Measurements from ENCODE around the gene LINGO4. TPM values are rescaled to one million over a fixed set of nuclear protein-coding genes. Genes with fewer than 3 reads are reported as not detected.

The LINGO4 gene
- total RNA-seq, 1 experiment from 2014 or later = not detected

- no peaks in the 10 kb centered on the region for H3K79me2 ChIP-seq (ENCODE audit: low read depth)
- BruUV-seq (replicated peaks) = no TSS peak
- no peak overlapping the region for H3K4me3 ChIP-seq
- no peaks in the 10 kb centered on the region for H4K20me1 ChIP-seq (ENCODE audit: insufficient read depth)
- CTCF ChIA-PET = no interaction called here
- no peaks in the 10 kb centered on the region for H3K9me2 ChIP-seq (ENCODE audit: insufficient read depth)
- POLR2A ChIA-PET (ENCODE audit: unreplicated experiment) = no interaction called here
- no peak overlapping the region for H3K4me2 ChIP-seq
- intact Hi-C loops (cut with micrococcal nuclease; ENCODE audit: unreplicated experiment) = no loop called here
- H3K9me3 ChIP-seq (ENCODE audit: insufficient read depth, low read depth) = no peaks in the 10 kb centered on the region
- H3K27me3 ChIP-seq (ENCODE audit: insufficient read depth, low read depth) = no peaks in the 10 kb centered on the region
- H2AFZ ChIP-seq = no peak overlapping the region
- H3F3A ChIP-seq (ENCODE audit: insufficient read depth, low read depth) = 0 out of 2 replicates have a peak, but pooled peaks cover 6% of the 10 kb centered on the region
- H3K4me1 ChIP-seq (replicated peaks; ENCODE audit: insufficient read depth) = peaks cover 32% of the 10 kb centered on the region
- TF ChIP-seq CTCF (conservative IDR thresholded peaks at IDR 0.05) (no peak), EZH2 (IDR thresholded peaks at IDR 0.05; ENCODE audit: low read depth) (no peak)
- DNase-seq = no peak
- no peaks in the 10 kb centered on the region for H3K36me3 ChIP-seq (ENCODE audit: low read depth)
- H3K27ac ChIP-seq = no peak overlapping the region
These were observed 20.0 kb upstream of the LINGO4 start for GRCh38 chr1:151825204-151825603.

- Histone ChIP-seq H3K27me3 (ENCODE audit: insufficient read depth, low read depth) (no peaks in the 10 kb centered on the region), H3F3A (ENCODE audit: insufficient read depth, low read depth) (0 out of 2 replicates have a peak, but pooled peaks cover 6% of the 10 kb centered on the region), H3K9me2 (ENCODE audit: insufficient read depth) (no peaks in the 10 kb centered on the region), H3K36me3 (ENCODE audit: low read depth) (no peaks in the 10 kb centered on the region), H3K9me3 (ENCODE audit: insufficient read depth, low read depth) (no peaks in the 10 kb centered on the region), H3K4me1 (replicated peaks; ENCODE audit: insufficient read depth) (peaks cover 32% of the 10 kb centered on the region), H3K27ac (no peak overlapping the region), H3K79me2 (ENCODE audit: low read depth) (no peaks in the 10 kb centered on the region), H3K4me3 (no peak overlapping the region), H2AFZ (no peak overlapping the region), H3K4me2 (no peak overlapping the region), H4K20me1 (ENCODE audit: insufficient read depth) (no peaks in the 10 kb centered on the region)
- ChIA-PET CTCF (no interaction called here), POLR2A (ENCODE audit: unreplicated experiment) (no interaction called here)
- intact Hi-C loops (cut with micrococcal nuclease; ENCODE audit: unreplicated experiment) = no loop called here
- TF ChIP-seq CTCF (conservative IDR thresholded peaks at IDR 0.05) (no peak), EZH2 (IDR thresholded peaks at IDR 0.05; ENCODE audit: low read depth) (no peak)
- DNase-seq = no peak
- no TSS peak for BruUV-seq (replicated peaks)
These were observed 18.0 kb upstream of the LINGO4 start for GRCh38 chr1:151823175-151823574.

- no peaks in the 10 kb centered on the region for H3K27me3 ChIP-seq (ENCODE audit: insufficient read depth, low read depth)
- no peak overlapping the region for H3K27ac ChIP-seq
- H3K79me2 ChIP-seq (ENCODE audit: low read depth) = no peaks in the 10 kb centered on the region
- H3K9me2 ChIP-seq (ENCODE audit: insufficient read depth) = no peaks in the 10 kb centered on the region
- BruUV-seq (replicated peaks) = no TSS peak
- no peaks in the 10 kb centered on the region for H4K20me1 ChIP-seq (ENCODE audit: insufficient read depth)
- H3K4me1 ChIP-seq (replicated peaks; ENCODE audit: insufficient read depth) = peaks cover 32% of the 10 kb centered on the region
- no peaks in the 10 kb centered on the region for H3K9me3 ChIP-seq (ENCODE audit: insufficient read depth, low read depth)
- H2AFZ ChIP-seq = no peak overlapping the region
- H3K4me3 ChIP-seq = no peak overlapping the region
- intact Hi-C loops (cut with micrococcal nuclease; ENCODE audit: unreplicated experiment) = no loop called here
- H3K4me2 ChIP-seq = no peak overlapping the region
- no peak for TF ChIP-seq CTCF (conservative IDR thresholded peaks at IDR 0.05)
- TF ChIP-seq EZH2 (IDR thresholded peaks at IDR 0.05; ENCODE audit: low read depth) = no peak
- DNase-seq = no peak
- H3F3A ChIP-seq (ENCODE audit: insufficient read depth, low read depth) = 0 out of 2 replicates have a peak, but pooled peaks cover 6% of the 10 kb centered on the region
- no peaks in the 10 kb centered on the region for H3K36me3 ChIP-seq (ENCODE audit: low read depth)
- ChIA-PET CTCF (no interaction called here), POLR2A (ENCODE audit: unreplicated experiment) (no interaction called here)
These were observed 17.2 kb upstream of the LINGO4 start for GRCh38 chr1:151822404-151822803.
